Heart right ventricle (tissue), 16 donors: ENCODE measurements around the gene PKNOX2. TPM values are rescaled to one million over a fixed set of nuclear protein-coding genes. Genes with fewer than 3 reads are reported as not detected.

Experiments
- ATAC-seq, 8 donors: fragments of 200-7000 bp; cut with Tn5 transposase; one replicate each; pipeline ENCODE4 v1.9.1; 2020; ENCODE audit warnings: mild to moderate bottlenecking in 8 of 8, moderate library complexity in 8 of 8, moderate number of reproducible peaks in 1 of 8
- DNase-seq, 2 donors: peaks; one replicate each; pipeline ENCODE4 v3.0.0-alpha.2; 2020
- H3K27ac ChIP-seq, 10 donors: fragments of 200-600 bp; sonication (generic) in 2 of 10; one replicate each; pipeline versions ENCODE4 v1.5.0 to v1.8.0; 2020 to 2022; ENCODE audit warnings: mild to moderate bottlenecking in 3 of 10
- H3K27me3 ChIP-seq, 7 donors: fragments of 200-600 bp; one replicate each; pipeline ENCODE4 v1.8.0; 2021 to 2022; ENCODE audit warnings: mild to moderate bottlenecking in 2 of 7
- H3K36me3 ChIP-seq, 9 donors: fragments of 200-600 bp; sonication (generic) in 1 of 9; one replicate each; pipeline versions ENCODE4 v1.5.0 to v1.8.0; 2020 to 2022; ENCODE audit warnings: mild to moderate bottlenecking in 2 of 9
- H3K4me1 ChIP-seq, 9 donors: fragments of 200-600 bp; sonication (generic) in 1 of 9; one replicate each; pipeline versions ENCODE4 v1.5.0 to v1.8.0; 2020 to 2022; ENCODE audit warnings: mild to moderate bottlenecking in 4 of 9
- H3K4me3 ChIP-seq, 10 donors: fragments of 200-600 bp; sonication (generic) in 2 of 10; one replicate each; pipeline versions ENCODE4 v1.5.0 to v1.8.0; 2020 to 2022; ENCODE audit warnings: mild to moderate bottlenecking in 7 of 10, moderate library complexity in 2 of 10
- H3K9me3 ChIP-seq, 11 donors: fragments of 200-600 bp in 10 of 11; sonication (generic) in 2 of 11; one replicate each; pipeline versions ENCODE4 v1.5.0 to v1.8.0; 2013 to 2022; ENCODE audit warnings: mild to moderate bottlenecking in 2 of 11, control low read depth in 1 of 11, moderate library complexity in 1 of 11
- WGBS, 2 donors: extraction: QIAGEN DNeasy Blood & Tissue Kit; methylation state at CpG; one replicate each; pipeline ENCODE4 v1.1.7; 2013; ENCODE audit warnings: inconsistent platforms in 1 of 2; 5-methylcytosine and 5-hydroxymethylcytosine counted together
- intact Hi-C, 10 donors: fragments of 100-400 bp; cut with DNase I; formaldehyde crosslinking; loops; one replicate each; pipeline versions ENCODE4 v1.11.1 to v1.14.2; 2022
- polyA plus RNA-seq, 2 donors: library from polyadenylated mRNA; stranded (reverse); fragments of 200-250 nt; gene quantifications; one replicate each; pipeline ENCODE4 v1.2.3, GENCODE V29; 2013
- total RNA-seq, 10 donors: library from RNA; stranded (reverse); fragmentation: NEBNext Ultra II Directional in 3 of 10; extraction: Animal tissue kit (Norgen Biotek cat#: 25700) in 3 of 10; gene quantifications; one replicate each; pipeline versions ENCODE4 v1.2.1 to v1.2.4, GENCODE V29; 2021 to 2023
- TF ChIP-seq, protein P1 (sequence below), 9 donors: fragments of 200-600 bp; sonication (generic) in 2 of 9; IDR thresholded peaks; one replicate each; pipeline versions ENCODE4 v1.5.0 to v1.8.0; 2021 to 2022; ENCODE audit warnings: antibody characterized with exemption in 9 of 9, mild to moderate bottlenecking in 5 of 9, moderate library complexity in 1 of 9
- donor health status: Arrhythmogenic right ventricular cardiomyopathy.
- donor health status: ischemic (EF 13 %, LVEDD 7.1; RV severe dilation, severe dysfunction).
- donor health status: healthy with polysubstance abuse.
- donor health status: DM: no; HTN: yes; CAD: no.
- donor health status: DM: no; HTN: no; CAD: no.
- donor health status: ischemic (EF 25% LVEDD 6.9; RV normal size, moderate dysfunction).
- donor health status: ischemic (EF 25% LVEDD 5.7; RV mildly dilated, moderate dysfunction).
- donor health status: healthy.
- donor health status: DM: yes; HTN: yes; CAD: no.
- donor health status: Ischemic cardiomyopathy.
- donor health status: ischemic (EF 35%, LVEDD 5.7; RV mildly dilated, moderate dysfunction).
- donor health status: nonischemic (EF 11% LVEDD 7.7; RV severe dilation, severe dysfunction).
- donor health status: DM: yes; HTN: yes; CAD: no.
- donor health status: PGD.
- donor health status: ischemic (EF 29% LVEDD 5.4; RV normal size, mild dysfunction).
- donor health status: nonischemic (EF 23%, LVEDD 6.1; RV moderate dilation, normal function).

PKNOX2 gene
- total and polyA plus RNA-seq, 12 donors, result 2.5 to 5.8 (median 4.5) TPM

DNA sequence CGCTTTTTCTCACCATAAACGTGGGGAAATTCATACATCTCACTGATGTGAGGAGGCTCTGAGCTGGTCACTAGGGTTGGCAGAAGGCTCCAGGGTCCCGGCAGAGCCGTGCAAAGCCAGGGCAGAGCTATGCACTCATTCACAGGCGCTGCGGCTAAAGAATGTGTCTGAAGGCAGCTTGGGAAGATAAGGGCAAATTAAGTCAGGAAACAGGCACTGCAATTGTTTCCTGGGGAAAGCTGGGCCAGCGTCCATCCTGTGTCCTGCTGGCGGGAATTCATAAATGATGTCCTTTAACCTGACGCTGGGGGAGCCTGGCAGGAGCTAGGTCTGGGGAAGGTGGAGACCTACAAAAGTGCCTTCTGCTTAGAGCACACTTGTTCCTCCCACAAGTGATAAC is 27.6 kb downstream of the PKNOX2 start:
- ATAC-seq, result peak in 5 of 8 donors; percentile 33 to 61 (median 46)
- H3K36me3 ChIP-seq, result peaks cover 0 to 3% (median 0%) of the 10 kb centered on the region in 9 donors
- H3K9me3 ChIP-seq, result peaks cover 0 to 10% (median 2%) of the 10 kb centered on the region in 11 donors
- WGBS, 2 donors, result 22 to 29% methylated on average over 9 of the region's 9 CpGs
- TF ChIP-seq, protein P1, sequence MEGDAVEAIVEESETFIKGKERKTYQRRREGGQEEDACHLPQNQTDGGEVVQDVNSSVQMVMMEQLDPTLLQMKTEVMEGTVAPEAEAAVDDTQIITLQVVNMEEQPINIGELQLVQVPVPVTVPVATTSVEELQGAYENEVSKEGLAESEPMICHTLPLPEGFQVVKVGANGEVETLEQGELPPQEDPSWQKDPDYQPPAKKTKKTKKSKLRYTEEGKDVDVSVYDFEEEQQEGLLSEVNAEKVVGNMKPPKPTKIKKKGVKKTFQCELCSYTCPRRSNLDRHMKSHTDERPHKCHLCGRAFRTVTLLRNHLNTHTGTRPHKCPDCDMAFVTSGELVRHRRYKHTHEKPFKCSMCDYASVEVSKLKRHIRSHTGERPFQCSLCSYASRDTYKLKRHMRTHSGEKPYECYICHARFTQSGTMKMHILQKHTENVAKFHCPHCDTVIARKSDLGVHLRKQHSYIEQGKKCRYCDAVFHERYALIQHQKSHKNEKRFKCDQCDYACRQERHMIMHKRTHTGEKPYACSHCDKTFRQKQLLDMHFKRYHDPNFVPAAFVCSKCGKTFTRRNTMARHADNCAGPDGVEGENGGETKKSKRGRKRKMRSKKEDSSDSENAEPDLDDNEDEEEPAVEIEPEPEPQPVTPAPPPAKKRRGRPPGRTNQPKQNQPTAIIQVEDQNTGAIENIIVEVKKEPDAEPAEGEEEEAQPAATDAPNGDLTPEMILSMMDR (IDR thresholded peaks at IDR 0.05), result no peak
- H3K4me1 ChIP-seq, result peaks cover 0 to 12% (median 6%) of the 10 kb centered on the region in 9 donors
- no peak overlapping the region for H3K4me3 ChIP-seq
- intact Hi-C loops, result no loop called here
- no peak for DNase-seq
- H3K27me3 ChIP-seq, result peaks cover 0 to 8% (median 3%) of the 10 kb centered on the region in 7 donors
- no peak overlapping the region for H3K27ac ChIP-seq

DNA sequence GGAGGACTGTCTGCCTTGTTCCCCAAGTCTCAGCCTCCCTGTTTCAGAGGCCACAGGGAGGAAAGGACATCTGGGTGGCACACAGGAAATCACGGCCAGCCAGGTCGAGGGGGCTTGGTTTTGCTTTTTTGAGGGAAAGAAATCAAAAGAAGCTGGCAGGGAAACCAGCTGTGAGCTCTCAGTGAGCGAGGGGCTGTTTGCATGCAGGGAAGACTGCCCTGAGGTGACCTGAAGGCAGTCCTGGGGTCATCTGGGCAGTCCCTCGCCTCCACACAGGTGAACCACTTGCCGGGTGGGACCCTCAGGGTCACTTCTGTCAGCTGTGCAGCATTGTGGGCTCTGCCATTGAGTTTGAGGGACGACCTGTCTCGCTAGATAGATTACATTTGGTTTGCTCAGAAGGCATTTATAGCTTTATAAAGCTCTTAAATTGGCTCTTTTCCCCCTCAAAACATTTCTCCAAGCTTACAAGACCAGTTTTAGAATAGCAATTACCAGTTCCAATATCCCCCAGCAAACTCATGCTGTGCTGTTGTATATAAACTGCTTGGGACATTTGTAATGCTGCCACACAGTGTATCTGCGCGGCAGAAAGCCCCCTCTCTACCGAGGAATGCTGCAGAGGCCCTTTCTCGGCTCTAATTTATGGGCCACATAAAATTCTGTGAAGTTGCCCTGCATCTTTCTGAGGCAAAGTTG is 28.3 kb downstream of the PKNOX2 start:
- H3K9me3 ChIP-seq, result peaks cover 0 to 3% (median 0%) of the 10 kb centered on the region in 11 donors
- 86 to 91% methylated on average over 11 of the region's 11 CpGs for WGBS, 2 donors
- no peak overlapping the region for H3K27ac ChIP-seq
- DNase-seq (no peak), ATAC-seq (no peak)
- peaks cover 0 to 3% (median 0%) of the 10 kb centered on the region in 9 donors for H3K36me3 ChIP-seq
- no peak overlapping the region for H3K4me3 ChIP-seq
- peaks cover 0 to 12% (median 6%) of the 10 kb centered on the region in 9 donors for H3K4me1 ChIP-seq
- TF ChIP-seq, protein P1 (IDR thresholded peaks at IDR 0.05), result no peak
- intact Hi-C loops, result no loop called here
- peaks cover 0 to 8% (median 3%) of the 10 kb centered on the region in 7 donors for H3K27me3 ChIP-seq

DNA sequence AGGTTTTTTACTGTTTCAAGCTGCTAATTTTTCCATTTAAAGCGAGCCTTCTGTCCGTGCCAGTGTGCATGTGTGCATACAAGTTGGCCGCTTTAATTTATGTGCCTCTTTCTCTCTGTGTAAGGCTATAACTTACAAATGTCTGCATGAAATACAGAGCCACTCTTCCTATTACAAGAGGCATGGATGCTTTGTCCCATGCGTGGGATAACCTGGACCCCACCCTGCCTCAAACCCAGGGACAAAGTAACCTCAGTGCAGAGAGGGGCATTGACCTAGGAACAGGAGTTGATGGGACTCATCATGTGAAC is 28.8 kb downstream of the PKNOX2 start:
- 95 to 99% methylated on average over 4 of the region's 4 CpGs for WGBS, 2 donors
- Histone ChIP-seq H3K9me3 (no peaks in the 10 kb centered on the region), H3K27me3 (peaks cover 0 to 8% (median 3%) of the 10 kb centered on the region in 7 donors), H3K4me1 (peaks cover 0 to 12% (median 6%) of the 10 kb centered on the region in 9 donors), H3K4me3 (no peak overlapping the region), H3K36me3 (peaks cover 0 to 3% (median 0%) of the 10 kb centered on the region in 9 donors), H3K27ac (no peak overlapping the region)
- ATAC-seq (no peak), DNase-seq (no peak)
- TF ChIP-seq, protein P1 (IDR thresholded peaks at IDR 0.05), result no peak
- intact Hi-C loops, result no loop called here

DNA sequence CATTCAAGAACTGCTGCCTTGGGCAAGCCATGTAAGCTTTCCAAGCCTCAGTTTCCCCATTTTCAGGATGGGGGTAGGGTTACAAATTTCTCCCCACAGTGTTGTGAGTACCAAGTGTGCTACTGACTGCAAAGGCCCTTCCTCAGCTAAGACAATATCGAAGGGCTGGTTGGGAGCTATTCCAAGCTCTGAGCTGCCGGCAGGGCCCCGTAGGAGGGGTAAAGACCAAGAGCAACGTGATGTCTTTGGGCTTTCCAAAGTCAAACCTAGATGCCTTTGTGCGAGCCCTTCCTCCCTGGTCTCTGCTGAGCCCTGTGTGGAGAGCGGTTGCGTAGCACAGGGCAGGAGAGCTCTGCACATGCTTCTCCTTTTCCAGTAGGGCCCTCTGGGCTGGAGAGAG is 29.3 kb downstream of the PKNOX2 start:
- Histone ChIP-seq H3K27me3 (peaks cover 0 to 8% (median under 1%) of the 10 kb centered on the region in 7 donors), H3K27ac (no peak overlapping the region), H3K9me3 (no peaks in the 10 kb centered on the region), H3K4me3 (no peak overlapping the region), H3K4me1 (peaks cover 0 to 12% (median 6%) of the 10 kb centered on the region in 9 donors), H3K36me3 (peaks cover 0 to 3% (median 0%) of the 10 kb centered on the region in 9 donors)
- TF ChIP-seq, protein P1 (IDR thresholded peaks at IDR 0.05), result no peak
- DNase-seq (no peak), ATAC-seq (no peak)
- intact Hi-C loops, result no loop called here
- WGBS, 2 donors, result 81 to 95% methylated on average over 7 of the region's 7 CpGs
